ENCODE results near the gene CRMP1. TPM values are rescaled to one million over a fixed set of nuclear protein-coding genes. Genes with fewer than 3 reads are reported as not detected.

CRMP1 gene
- total RNA-seq, 1 donor from 2014 or later: 5.7 TPM

DNA sequence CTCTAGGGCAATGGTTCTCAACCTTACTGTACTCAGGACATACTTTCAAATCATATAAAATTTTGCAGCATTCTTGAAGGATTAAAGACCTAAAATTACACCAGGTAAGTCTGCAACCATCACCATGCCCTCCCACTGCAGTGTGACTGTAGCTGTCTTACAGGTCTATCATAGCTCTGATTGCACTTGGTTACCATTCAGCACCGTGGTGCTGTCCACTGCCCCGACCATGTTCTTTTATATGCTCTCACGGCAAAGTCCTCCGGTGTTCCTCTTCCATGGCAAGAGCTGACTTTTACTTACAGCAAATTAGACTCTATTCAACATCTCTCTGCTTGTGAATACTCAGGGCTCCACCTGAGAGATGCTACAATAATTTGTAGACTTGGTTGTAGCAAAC is 11.5 kb downstream of the CRMP1 start:
- Histone ChIP-seq H3K27me3 (ENCODE audit: control insufficient read depth in 3 of 3, insufficient read depth in 3 of 3, low read length in 3 of 3) (peaks cover 4 to 30% (median 10%) of the 10 kb centered on the region in 3 donors), H3K4me1 (ENCODE audit: control insufficient read depth in 3 of 3, insufficient read depth in 3 of 3, low read length in 3 of 3) (no peaks in the 10 kb centered on the region), H3K36me3 (ENCODE audit: control insufficient read depth in 3 of 3, insufficient read depth in 3 of 3, low read length in 3 of 3) (no peaks in the 10 kb centered on the region), H3K9ac (ENCODE audit: low read depth in 1 of 3, low read length in 3 of 3) (no peak overlapping the region), H3K4me3 (ENCODE audit: low read length in 3 of 3) (no peak overlapping the region), H3K27ac (ENCODE audit: low read depth, low read length) (no peak overlapping the region), H3K9me3 (ENCODE audit: control insufficient read depth in 3 of 3, low read length in 3 of 3) (peaks cover 0 to 2% (median 0%) of the 10 kb centered on the region in 3 donors)

DNA sequence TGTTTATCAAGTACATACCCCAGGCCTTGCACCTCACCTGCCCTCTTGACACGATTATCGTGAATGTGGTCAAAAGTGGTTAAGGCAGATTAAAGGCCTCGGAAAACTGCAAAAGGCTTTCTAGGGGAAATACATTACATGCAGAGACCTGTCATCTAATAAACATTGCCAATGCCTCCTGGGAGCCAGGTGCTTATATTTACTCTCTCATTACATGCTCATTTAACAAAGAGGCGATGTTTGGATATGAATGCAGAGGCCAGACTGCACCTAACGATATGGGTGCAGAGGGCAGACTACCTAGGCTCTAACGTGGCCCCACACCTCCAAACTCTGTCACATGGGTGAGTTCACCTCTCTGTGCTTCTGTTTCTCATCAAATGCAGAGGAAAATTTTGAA is 14.5 kb downstream of the CRMP1 start:
- peaks cover 0 to 15% (median 0%) of the 10 kb centered on the region in 3 donors for H3K27me3 ChIP-seq (ENCODE audit: control insufficient read depth in 3 of 3, insufficient read depth in 3 of 3, low read length in 3 of 3)
- H3K4me1 ChIP-seq (ENCODE audit: control insufficient read depth in 3 of 3, insufficient read depth in 3 of 3, low read length in 3 of 3): no peaks in the 10 kb centered on the region
- H3K9me3 ChIP-seq (ENCODE audit: control insufficient read depth in 3 of 3, low read length in 3 of 3): peaks cover 0 to 2% (median 2%) of the 10 kb centered on the region in 3 donors
- H3K27ac ChIP-seq (ENCODE audit: low read depth, low read length): no peak overlapping the region
- H3K4me3 ChIP-seq (ENCODE audit: low read length in 3 of 3): no peak overlapping the region
- H3K9ac ChIP-seq (ENCODE audit: low read depth in 1 of 3, low read length in 3 of 3): no peak overlapping the region
- H3K36me3 ChIP-seq (ENCODE audit: control insufficient read depth in 3 of 3, insufficient read depth in 3 of 3, low read length in 3 of 3): no peaks in the 10 kb centered on the region

DNA sequence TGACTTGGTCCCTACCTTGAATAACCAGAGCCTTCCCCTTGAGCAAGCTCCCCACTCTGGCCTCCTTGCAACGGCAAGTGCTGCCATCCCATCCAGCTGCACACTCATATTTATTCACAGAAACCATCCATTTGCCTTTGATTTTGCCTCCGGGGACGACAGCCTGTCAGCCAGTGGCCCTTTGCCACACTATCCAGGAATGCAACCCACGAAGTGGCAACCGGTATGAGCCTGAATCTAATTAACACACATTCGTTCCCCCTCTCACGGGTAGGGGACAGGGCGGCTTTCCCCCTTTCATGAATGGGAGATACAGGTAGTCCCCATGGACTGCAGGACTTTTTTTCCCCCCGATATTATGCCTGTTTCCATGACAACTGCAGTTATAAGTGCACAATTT is 15.5 kb downstream of the CRMP1 start:
- peaks cover 0 to 21% (median 0%) of the 10 kb centered on the region in 3 donors for H3K27me3 ChIP-seq (ENCODE audit: control insufficient read depth in 3 of 3, insufficient read depth in 3 of 3, low read length in 3 of 3)

DNA sequence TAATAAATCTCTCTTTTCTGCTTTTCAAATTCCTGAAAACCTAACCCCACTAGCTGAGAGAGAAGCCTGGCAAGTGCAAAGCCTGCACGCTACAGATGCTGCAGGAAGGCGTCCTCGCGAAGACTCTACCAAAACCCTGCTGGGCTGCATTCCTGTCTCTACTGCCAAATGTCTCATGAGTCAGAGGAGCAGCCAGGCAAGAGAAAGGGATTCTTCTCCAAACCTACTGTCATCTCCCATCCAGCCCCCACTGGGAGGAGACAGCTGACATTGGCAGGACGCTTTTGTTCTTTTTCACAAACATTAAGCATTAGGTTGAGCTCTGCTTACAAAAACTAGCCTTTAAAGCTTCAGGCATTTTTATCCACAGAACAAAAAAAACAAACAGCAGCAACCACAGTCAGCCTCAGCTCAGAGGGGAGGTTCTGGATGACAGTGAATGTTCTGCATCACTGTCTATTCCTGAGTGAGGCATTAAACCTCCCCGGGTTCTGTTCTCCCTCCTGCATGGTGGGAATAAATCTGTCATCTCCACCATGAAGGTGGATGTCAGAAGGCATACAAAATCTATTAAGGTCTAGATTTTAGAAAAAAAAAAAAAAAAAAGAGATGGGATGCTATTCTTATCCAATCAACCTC is 18.0 kb downstream of the CRMP1 start:
- Histone ChIP-seq H3K36me3 (ENCODE audit: control insufficient read depth in 3 of 3, insufficient read depth in 3 of 3, low read length in 3 of 3) (no peaks in the 10 kb centered on the region), H3K9ac (ENCODE audit: low read depth in 1 of 3, low read length in 3 of 3) (no peak overlapping the region), H3K4me1 (ENCODE audit: control insufficient read depth in 3 of 3, insufficient read depth in 3 of 3, low read length in 3 of 3) (no peaks in the 10 kb centered on the region), H3K9me3 (ENCODE audit: control insufficient read depth in 3 of 3, low read length in 3 of 3) (peaks cover 0 to 3% (median 2%) of the 10 kb centered on the region in 3 donors), H3K27ac (ENCODE audit: low read depth, low read length) (no peak overlapping the region), H3K27me3 (ENCODE audit: control insufficient read depth in 3 of 3, insufficient read depth in 3 of 3, low read length in 3 of 3) (peaks cover 0 to 20% (median 2%) of the 10 kb centered on the region in 3 donors), H3K4me3 (ENCODE audit: low read length in 3 of 3) (no peak overlapping the region)

More for the DNA sequence above, 15.5 kb downstream of the CRMP1 start:
- Histone ChIP-seq H3K9ac (ENCODE audit: low read depth in 1 of 3, low read length in 3 of 3) (no peak overlapping the region), H3K4me3 (ENCODE audit: low read length in 3 of 3) (no peak overlapping the region), H3K9me3 (ENCODE audit: control insufficient read depth in 3 of 3, low read length in 3 of 3) (peaks cover 0 to 2% (median 2%) of the 10 kb centered on the region in 3 donors), H3K4me1 (ENCODE audit: control insufficient read depth in 3 of 3, insufficient read depth in 3 of 3, low read length in 3 of 3) (no peaks in the 10 kb centered on the region), H3K27ac (ENCODE audit: low read depth, low read length) (no peak overlapping the region), H3K36me3 (ENCODE audit: control insufficient read depth in 3 of 3, insufficient read depth in 3 of 3, low read length in 3 of 3) (no peaks in the 10 kb centered on the region)

DNA sequence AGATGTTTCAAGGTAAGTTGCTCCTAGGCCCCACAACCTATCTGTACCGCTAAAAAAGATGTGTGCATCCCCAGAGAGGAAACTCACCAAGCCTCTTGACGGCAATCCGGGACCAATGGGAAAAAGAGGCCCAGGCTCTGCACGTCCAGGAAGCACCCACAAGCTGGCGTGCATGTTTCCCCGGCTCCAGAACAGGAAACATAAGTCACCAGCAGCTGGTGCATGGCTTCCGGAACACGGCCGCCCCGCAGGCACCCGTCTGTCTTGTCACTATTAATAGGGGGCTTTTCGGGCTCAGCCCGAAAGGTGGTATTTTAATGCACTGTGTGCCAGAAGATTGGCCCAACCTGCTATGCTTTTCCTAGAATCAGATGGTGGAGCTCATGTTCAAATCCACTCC is 22.2 kb downstream of the CRMP1 start:
- H3K9me3 ChIP-seq (ENCODE audit: control insufficient read depth in 3 of 3, low read length in 3 of 3): peaks cover 0 to 3% (median 0%) of the 10 kb centered on the region in 3 donors
- H3K36me3 ChIP-seq (ENCODE audit: control insufficient read depth in 3 of 3, insufficient read depth in 3 of 3, low read length in 3 of 3): no peaks in the 10 kb centered on the region
- H3K4me3 ChIP-seq (ENCODE audit: low read length in 3 of 3): no peak overlapping the region
- H3K27me3 ChIP-seq (ENCODE audit: control insufficient read depth in 3 of 3, insufficient read depth in 3 of 3, low read length in 3 of 3): peaks cover 0 to 18% (median 2%) of the 10 kb centered on the region in 3 donors
- no peak overlapping the region for H3K9ac ChIP-seq (ENCODE audit: low read depth in 1 of 3, low read length in 3 of 3)
- H3K27ac ChIP-seq (ENCODE audit: low read depth, low read length): no peak overlapping the region
- H3K4me1 ChIP-seq (ENCODE audit: control insufficient read depth in 3 of 3, insufficient read depth in 3 of 3, low read length in 3 of 3): no peaks in the 10 kb centered on the region

GRCh38 chr4:5869966-5870619 is 22.8 kb downstream of the CRMP1 start:
- Histone ChIP-seq H3K36me3 (ENCODE audit: control insufficient read depth in 3 of 3, insufficient read depth in 3 of 3, low read length in 3 of 3) (no peaks in the 10 kb centered on the region), H3K9ac (ENCODE audit: low read depth in 1 of 3, low read length in 3 of 3) (no peak overlapping the region), H3K4me1 (ENCODE audit: control insufficient read depth in 3 of 3, insufficient read depth in 3 of 3, low read length in 3 of 3) (no peaks in the 10 kb centered on the region), H3K4me3 (ENCODE audit: low read length in 3 of 3) (no peak overlapping the region), H3K9me3 (ENCODE audit: control insufficient read depth in 3 of 3, low read length in 3 of 3) (peaks cover 0 to 3% (median 0%) of the 10 kb centered on the region in 3 donors), H3K27ac (ENCODE audit: low read depth, low read length) (no peak overlapping the region), H3K27me3 (ENCODE audit: control insufficient read depth in 3 of 3, insufficient read depth in 3 of 3, low read length in 3 of 3) (peaks cover 0 to 18% (median 2%) of the 10 kb centered on the region in 3 donors)

- no peak overlapping the region for H3K4me3 ChIP-seq (ENCODE audit: low read length in 3 of 3)
- peaks cover 0 to 13% (median 5%) of the 10 kb centered on the region in 3 donors for H3K27me3 ChIP-seq (ENCODE audit: control insufficient read depth in 3 of 3, insufficient read depth in 3 of 3, low read length in 3 of 3)
- H3K9ac ChIP-seq (ENCODE audit: low read depth in 1 of 3, low read length in 3 of 3): no peak overlapping the region
- no peaks in the 10 kb centered on the region for H3K4me1 ChIP-seq (ENCODE audit: control insufficient read depth in 3 of 3, insufficient read depth in 3 of 3, low read length in 3 of 3)
- peaks cover 0 to 2% (median 0%) of the 10 kb centered on the region in 3 donors for H3K9me3 ChIP-seq (ENCODE audit: control insufficient read depth in 3 of 3, low read length in 3 of 3)
- no peaks in the 10 kb centered on the region for H3K36me3 ChIP-seq (ENCODE audit: control insufficient read depth in 3 of 3, insufficient read depth in 3 of 3, low read length in 3 of 3)
- H3K27ac ChIP-seq (ENCODE audit: low read depth, low read length): no peak overlapping the region
Measured at GRCh38 chr4:5867866-5868265, 25.0 kb downstream of the CRMP1 start.

GRCh38 chr4:5866841-5867813 is 25.8 kb downstream of the CRMP1 start:
- H3K27me3 ChIP-seq (ENCODE audit: control insufficient read depth in 3 of 3, insufficient read depth in 3 of 3, low read length in 3 of 3): peaks cover 0 to 10% (median 5%) of the 10 kb centered on the region in 3 donors
- H3K9ac ChIP-seq (ENCODE audit: low read depth in 1 of 3, low read length in 3 of 3): no peak overlapping the region
- no peaks in the 10 kb centered on the region for H3K4me1 ChIP-seq (ENCODE audit: control insufficient read depth in 3 of 3, insufficient read depth in 3 of 3, low read length in 3 of 3)
- H3K27ac ChIP-seq (ENCODE audit: low read depth, low read length): no peak overlapping the region
- H3K36me3 ChIP-seq (ENCODE audit: control insufficient read depth in 3 of 3, insufficient read depth in 3 of 3, low read length in 3 of 3): no peaks in the 10 kb centered on the region
- no peak overlapping the region for H3K4me3 ChIP-seq (ENCODE audit: low read length in 3 of 3)
- peaks cover 0 to 2% (median 0%) of the 10 kb centered on the region in 3 donors for H3K9me3 ChIP-seq (ENCODE audit: control insufficient read depth in 3 of 3, low read length in 3 of 3)

DNA sequence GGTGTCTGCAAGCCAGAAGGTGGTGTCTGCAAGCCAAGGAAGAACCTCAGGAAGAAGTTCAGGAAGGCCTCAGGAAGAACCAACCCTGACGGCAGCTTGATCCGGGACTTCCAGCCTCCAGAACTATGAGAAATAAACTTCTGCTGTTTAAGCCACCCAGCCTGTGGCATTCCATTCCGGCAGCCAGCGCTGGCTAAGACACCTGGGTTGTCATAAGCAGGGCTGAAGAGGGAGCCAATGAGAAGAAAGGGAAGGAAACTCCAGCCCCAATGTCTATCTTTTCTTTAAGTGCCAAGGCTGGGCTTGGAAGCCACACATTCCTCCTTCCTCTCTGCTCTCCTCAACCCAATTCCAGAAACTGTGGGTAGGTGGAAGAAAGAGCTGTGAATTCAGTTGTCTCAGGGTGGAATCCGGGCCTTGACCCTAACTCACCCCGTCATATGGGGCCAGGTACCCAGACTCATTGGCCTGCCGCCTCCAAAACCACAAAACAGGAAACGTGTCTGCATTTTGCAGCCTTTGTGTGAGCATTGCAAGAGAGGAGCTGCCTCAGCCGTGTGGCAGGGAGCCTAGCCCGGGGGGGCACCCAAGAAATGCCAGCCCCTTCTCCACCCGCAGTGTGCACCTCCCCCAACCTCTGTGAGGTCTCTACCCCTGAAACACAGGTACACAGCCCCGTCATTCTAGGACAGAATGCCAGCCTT is 26.8 kb downstream of the CRMP1 start:
- H3K27ac ChIP-seq (ENCODE audit: low read depth, low read length): no peak overlapping the region

More for the DNA sequence above, 26.8 kb downstream of the CRMP1 start:
- no peak overlapping the region for H3K9ac ChIP-seq (ENCODE audit: low read depth in 1 of 3, low read length in 3 of 3)
- peaks cover 0 to 14% (median 5%) of the 10 kb centered on the region in 3 donors for H3K27me3 ChIP-seq (ENCODE audit: control insufficient read depth in 3 of 3, insufficient read depth in 3 of 3, low read length in 3 of 3)
- no peak overlapping the region for H3K4me3 ChIP-seq (ENCODE audit: low read length in 3 of 3)
- no peaks in the 10 kb centered on the region for H3K4me1 ChIP-seq (ENCODE audit: control insufficient read depth in 3 of 3, insufficient read depth in 3 of 3, low read length in 3 of 3)
- no peaks in the 10 kb centered on the region for H3K36me3 ChIP-seq (ENCODE audit: control insufficient read depth in 3 of 3, insufficient read depth in 3 of 3, low read length in 3 of 3)
- H3K9me3 ChIP-seq (ENCODE audit: control insufficient read depth in 3 of 3, low read length in 3 of 3): peaks cover 0 to 2% (median 0%) of the 10 kb centered on the region in 3 donors
